ENCODE measurements around the gene SERGEF. TPM values are rescaled to one million over a fixed set of nuclear protein-coding genes. Genes with fewer than 3 reads are reported as not detected.

Gene SERGEF
- total RNA-seq, 1 donor from 2014 or later = 23.3 TPM

GRCh38 chr11:17813391-17814059 is 199.3 kb downstream of the SERGEF start:
- no peak for DNase-seq (ENCODE audit: low read depth, low spot score)

GRCh38 chr11:17812865-17813187 is 200.0 kb downstream of the SERGEF start:
- DNase-seq (ENCODE audit: low read depth, low spot score) = no peak

- DNase-seq (ENCODE audit: low read depth, low spot score) = no peak
Observed at GRCh38 chr11:17812091-17812864, 200.6 kb downstream of the SERGEF start.

GRCh38 chr11:17811352-17811751 is 201.5 kb downstream of the SERGEF start:
- DNase-seq (ENCODE audit: low read depth, low spot score) = no peak

- peak; percentile 13 for DNase-seq (ENCODE audit: low read depth, low spot score)
Observed at GRCh38 chr11:17810746-17811145, 202.1 kb downstream of the SERGEF start.

- no peak for DNase-seq (ENCODE audit: low read depth, low spot score)
Observed at GRCh38 chr11:17810041-17810440, 202.8 kb downstream of the SERGEF start.

- no peak for DNase-seq (ENCODE audit: low read depth, low spot score)
Observed at GRCh38 chr11:17807034-17807433, 205.8 kb downstream of the SERGEF start.

- no peak for DNase-seq (ENCODE audit: low read depth, low spot score)
Observed at GRCh38 chr11:17805873-17806272, 207.0 kb downstream of the SERGEF start.

- DNase-seq (ENCODE audit: low read depth, low spot score) = no peak
Observed at GRCh38 chr11:17805043-17805442, 207.8 kb downstream of the SERGEF start.

- no peak for DNase-seq (ENCODE audit: low read depth, low spot score)
Observed at GRCh38 chr11:17803754-17804334, 209.0 kb downstream of the SERGEF start.

GRCh38 chr11:17802491-17802890 is 210.4 kb downstream of the SERGEF start:
- no peak for DNase-seq (ENCODE audit: low read depth, low spot score)

GRCh38 chr11:17801166-17801565 is 211.7 kb downstream of the SERGEF start:
- DNase-seq (ENCODE audit: low read depth, low spot score) = no peak

- DNase-seq (ENCODE audit: low read depth, low spot score) = no peak
Observed at GRCh38 chr11:17799147-17799546, 213.7 kb downstream of the SERGEF start.

GRCh38 chr11:17798716-17799115 is 214.1 kb downstream of the SERGEF start:
- DNase-seq (ENCODE audit: low read depth, low spot score) = no peak

- no peak for DNase-seq (ENCODE audit: low read depth, low spot score)
Observed at GRCh38 chr11:17798253-17798652, 214.6 kb downstream of the SERGEF start.

GRCh38 chr11:17796154-17796553 is 216.7 kb downstream of the SERGEF start:
- no peak for DNase-seq (ENCODE audit: low read depth, low spot score)

GRCh38 chr11:17794981-17795380 is 217.9 kb downstream of the SERGEF start:
- no peak for DNase-seq (ENCODE audit: low read depth, low spot score)

GRCh38 chr11:17793642-17794170 is 219.1 kb downstream of the SERGEF start:
- no peak for DNase-seq (ENCODE audit: low read depth, low spot score)

- DNase-seq (ENCODE audit: low read depth, low spot score) = no peak
Observed at GRCh38 chr11:17792161-17792560, 220.7 kb downstream of the SERGEF start.

GRCh38 chr11:17791144-17791543 is 221.7 kb downstream of the SERGEF start:
- no peak for DNase-seq (ENCODE audit: low read depth, low spot score)

- no peak for DNase-seq (ENCODE audit: low read depth, low spot score)
Observed at GRCh38 chr11:17790453-17790852, 222.4 kb downstream of the SERGEF start.

GRCh38 chr11:17788084-17788483 is 224.8 kb downstream of the SERGEF start:
- no peak for DNase-seq (ENCODE audit: low read depth, low spot score)

All from pulmonary artery endothelial cell (primary cell).